ENCODE results near the gene KCNMB2. TPM values are rescaled to one million over a fixed set of nuclear protein-coding genes. Genes with fewer than 3 reads are reported as not detected.

KCNMB2 gene
- total RNA-seq, 1 experiment from 2014 or later, result not detected

DNA sequence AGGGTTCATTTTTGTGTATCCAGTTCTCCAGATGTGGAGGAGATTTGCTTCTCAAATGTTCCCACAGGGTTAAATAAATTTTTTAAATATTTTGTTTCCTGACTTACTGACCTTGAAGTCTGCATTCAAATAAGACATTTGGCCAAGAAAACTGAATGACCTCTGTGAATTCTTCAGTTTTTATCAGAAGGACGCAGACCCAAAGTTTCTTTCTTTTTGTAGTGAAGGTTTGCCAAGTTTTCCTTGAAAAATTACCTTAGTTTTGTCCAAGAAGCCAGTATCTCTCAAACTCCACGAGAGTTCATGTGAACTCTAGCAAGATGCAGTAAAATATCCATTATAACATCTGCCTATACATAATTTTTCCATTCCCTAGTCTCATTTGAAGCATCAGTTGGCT lies 332.4 kb downstream of the KCNMB2 start:
- CTCF ChIA-PET, result no interaction called here
- no peak overlapping the region for H3K4me3 Mint-ChIP-seq (ENCODE audit: unreplicated experiment)
- Histone ChIP-seq H3K36me3 (ENCODE audit: control insufficient read depth, insufficient read depth, low read length) (no peaks in the 10 kb centered on the region), H3K4me3 (ENCODE audit: low read depth, low read length) (no peak overlapping the region), H3K27me3 (replicated peaks; ENCODE audit: control insufficient read depth, insufficient read depth, low read length) (no peaks in the 10 kb centered on the region), H3K9me3 (no peaks in the 10 kb centered on the region), H3K4me1 (no peaks in the 10 kb centered on the region)
- BruUV-seq (replicated peaks), result no TSS peak
- no peaks in the 10 kb centered on the region for H3K36me3 Mint-ChIP-seq (ENCODE audit: insufficient read depth, unreplicated experiment)
- H3K27me3 Mint-ChIP-seq (ENCODE audit: insufficient read depth, unreplicated experiment), result no peaks in the 10 kb centered on the region
- POLR2A ChIA-PET, result interaction anchor here (0.6 kb wide), 1 partner anchor 79 kb away, joined by 4 read pairs; no protein-coding TSS in a partner anchor
- TF ChIP-seq, protein P1, sequence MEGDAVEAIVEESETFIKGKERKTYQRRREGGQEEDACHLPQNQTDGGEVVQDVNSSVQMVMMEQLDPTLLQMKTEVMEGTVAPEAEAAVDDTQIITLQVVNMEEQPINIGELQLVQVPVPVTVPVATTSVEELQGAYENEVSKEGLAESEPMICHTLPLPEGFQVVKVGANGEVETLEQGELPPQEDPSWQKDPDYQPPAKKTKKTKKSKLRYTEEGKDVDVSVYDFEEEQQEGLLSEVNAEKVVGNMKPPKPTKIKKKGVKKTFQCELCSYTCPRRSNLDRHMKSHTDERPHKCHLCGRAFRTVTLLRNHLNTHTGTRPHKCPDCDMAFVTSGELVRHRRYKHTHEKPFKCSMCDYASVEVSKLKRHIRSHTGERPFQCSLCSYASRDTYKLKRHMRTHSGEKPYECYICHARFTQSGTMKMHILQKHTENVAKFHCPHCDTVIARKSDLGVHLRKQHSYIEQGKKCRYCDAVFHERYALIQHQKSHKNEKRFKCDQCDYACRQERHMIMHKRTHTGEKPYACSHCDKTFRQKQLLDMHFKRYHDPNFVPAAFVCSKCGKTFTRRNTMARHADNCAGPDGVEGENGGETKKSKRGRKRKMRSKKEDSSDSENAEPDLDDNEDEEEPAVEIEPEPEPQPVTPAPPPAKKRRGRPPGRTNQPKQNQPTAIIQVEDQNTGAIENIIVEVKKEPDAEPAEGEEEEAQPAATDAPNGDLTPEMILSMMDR (IDR thresholded peaks at IDR 0.05; ENCODE audit: insufficient read depth in 1 of 2, low read depth in 1 of 2, low read length in 1 of 2, severe bottlenecking in 1 of 2, unreplicated experiment in 1 of 2), result no peak
- H3K27ac Mint-ChIP-seq (ENCODE audit: unreplicated experiment), result no peak overlapping the region
- intact Hi-C loops (cut with micrococcal nuclease; ENCODE audit: unreplicated experiment), result no loop called here
- no peaks in the 10 kb centered on the region for H3K4me1 Mint-ChIP-seq (ENCODE audit: low read depth, unreplicated experiment)
- DNase-seq, result no peak
- H3K9me3 Mint-ChIP-seq (ENCODE audit: unreplicated experiment), result no peaks in the 10 kb centered on the region

DNA sequence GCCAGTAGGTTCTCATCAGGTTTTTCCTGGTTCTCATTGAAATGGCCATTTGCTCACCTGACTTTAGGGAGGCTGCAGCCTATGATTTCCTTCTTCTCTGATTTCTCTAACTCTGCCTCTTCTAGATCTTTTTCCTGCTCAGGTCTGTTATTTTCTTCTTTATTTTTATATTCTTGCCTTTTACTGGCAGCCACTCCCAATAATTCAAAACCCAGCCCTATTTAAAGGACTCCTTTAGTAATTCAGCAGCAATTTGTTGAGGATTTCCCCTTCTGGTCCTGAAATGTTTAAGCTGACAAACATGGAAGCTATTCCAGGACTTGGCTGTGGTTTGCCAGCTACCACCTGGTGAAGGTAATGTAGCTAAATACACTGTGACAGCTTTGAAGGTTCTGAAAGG lies 333.8 kb downstream of the KCNMB2 start:
- TF ChIP-seq, protein P1 (IDR thresholded peaks at IDR 0.05; ENCODE audit: insufficient read depth in 1 of 2, low read depth in 1 of 2, low read length in 1 of 2, severe bottlenecking in 1 of 2, unreplicated experiment in 1 of 2), result no peak
- no peaks in the 10 kb centered on the region for H3K27me3 Mint-ChIP-seq (ENCODE audit: insufficient read depth, unreplicated experiment)
- no peaks in the 10 kb centered on the region for H3K4me1 ChIP-seq
- H3K27me3 ChIP-seq (replicated peaks; ENCODE audit: control insufficient read depth, insufficient read depth, low read length), result no peaks in the 10 kb centered on the region
- no peaks in the 10 kb centered on the region for H3K9me3 Mint-ChIP-seq (ENCODE audit: unreplicated experiment)
- no peaks in the 10 kb centered on the region for H3K36me3 ChIP-seq (ENCODE audit: control insufficient read depth, insufficient read depth, low read length)
- no peak for DNase-seq
- no TSS peak for BruUV-seq (replicated peaks)
- ChIA-PET CTCF (no interaction called here), POLR2A (no interaction called here)
- no peaks in the 10 kb centered on the region for H3K4me1 Mint-ChIP-seq (ENCODE audit: low read depth, unreplicated experiment)
- no peaks in the 10 kb centered on the region for H3K36me3 Mint-ChIP-seq (ENCODE audit: insufficient read depth, unreplicated experiment)
- no peak overlapping the region for H3K4me3 ChIP-seq (ENCODE audit: low read depth, low read length)
- no peaks in the 10 kb centered on the region for H3K9me3 ChIP-seq
- no peak overlapping the region for H3K4me3 Mint-ChIP-seq (ENCODE audit: unreplicated experiment)
- intact Hi-C loops (cut with micrococcal nuclease; ENCODE audit: unreplicated experiment), result no loop called here
- H3K27ac Mint-ChIP-seq (ENCODE audit: unreplicated experiment), result no peak overlapping the region

DNA sequence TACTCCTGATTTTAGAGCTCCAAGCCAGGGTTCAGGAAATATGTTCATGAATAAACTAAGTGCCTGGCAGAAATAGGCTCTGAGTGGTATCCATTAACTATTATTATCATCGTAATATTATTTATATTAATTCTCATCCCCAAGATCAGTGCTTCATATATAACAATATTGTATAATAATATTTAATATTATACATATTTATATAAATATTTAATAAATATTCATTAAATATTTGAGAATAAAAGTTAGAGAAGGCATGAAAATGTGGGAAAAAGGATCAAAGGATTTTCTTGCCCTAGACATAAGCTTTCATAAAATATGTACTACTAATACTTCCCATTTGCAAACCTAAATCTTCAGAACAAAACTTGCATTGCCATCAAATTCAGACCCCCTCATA lies 338.9 kb downstream of the KCNMB2 start:
- H3K27ac Mint-ChIP-seq (ENCODE audit: unreplicated experiment), result no peak overlapping the region
- Histone ChIP-seq H3K36me3 (ENCODE audit: control insufficient read depth, insufficient read depth, low read length) (no peaks in the 10 kb centered on the region), H3K9me3 (no peaks in the 10 kb centered on the region), H3K4me3 (ENCODE audit: low read depth, low read length) (no peak overlapping the region), H3K4me1 (0 out of 2 replicates have a peak, but pooled peaks cover under 1% of the 10 kb centered on the region), H3K27me3 (replicated peaks; ENCODE audit: control insufficient read depth, insufficient read depth, low read length) (no peaks in the 10 kb centered on the region)
- TF ChIP-seq, protein P1 (IDR thresholded peaks at IDR 0.05; ENCODE audit: insufficient read depth in 1 of 2, low read depth in 1 of 2, low read length in 1 of 2, severe bottlenecking in 1 of 2, unreplicated experiment in 1 of 2), result no peak
- no peaks in the 10 kb centered on the region for H3K36me3 Mint-ChIP-seq (ENCODE audit: insufficient read depth, unreplicated experiment)
- intact Hi-C loops (cut with micrococcal nuclease; ENCODE audit: unreplicated experiment), result no loop called here
- no TSS peak for BruUV-seq (replicated peaks)
- peaks cover 7% of the 10 kb centered on the region for H3K9me3 Mint-ChIP-seq (ENCODE audit: unreplicated experiment)
- DNase-seq, result no peak
- ChIA-PET POLR2A (no interaction called here), CTCF (no interaction called here)
- no peaks in the 10 kb centered on the region for H3K27me3 Mint-ChIP-seq (ENCODE audit: insufficient read depth, unreplicated experiment)
- no peak overlapping the region for H3K4me3 Mint-ChIP-seq (ENCODE audit: unreplicated experiment)
- H3K4me1 Mint-ChIP-seq (ENCODE audit: low read depth, unreplicated experiment), result peaks cover under 1% of the 10 kb centered on the region

Measured in Caco-2 (cell line).